AG09319 (cell line): ENCODE measurements around the gene NPAS1.

Experiments
- DNase-seq: peaks from one replicate; pipeline ENCODE4 v3.0.0-alpha.2; 2010; ENCODE audit warnings: low read depth; ENCODE audit errors: extremely low read depth
- CTCF ChIP-seq: IDR thresholded peaks from 2 replicates; pipeline ENCODE4 v1.5.1; 2011; ENCODE audit warnings: low read depth, mild to moderate bottlenecking, inconsistent platforms, low read length, moderate library complexity

The NPAS1 gene

GRCh38 chr19:46992699-46993535, 26.7 kb upstream of the NPAS1 start:
- DNase-seq = no peak
- TF ChIP-seq CTCF = no peak

GRCh38 chr19:46993622-46994021, 26.0 kb upstream of the NPAS1 start:
- no peak for DNase-seq
- no peak for TF ChIP-seq CTCF

- no peak for DNase-seq
- no peak for TF ChIP-seq CTCF
These were observed 25.4 kb upstream of the NPAS1 start for GRCh38 chr19:46994141-46994686.

GRCh38 chr19:46995492-46995891, 24.1 kb upstream of the NPAS1 start:
- no peak for TF ChIP-seq CTCF
- DNase-seq = no peak

- DNase-seq = no peak
- TF ChIP-seq CTCF = no peak
These were observed 21.1 kb upstream of the NPAS1 start for GRCh38 chr19:46998445-46999125.

GRCh38 chr19:46999377-46999776, 20.3 kb upstream of the NPAS1 start:
- no peak for DNase-seq
- no peak for TF ChIP-seq CTCF

GRCh38 chr19:46999878-47000277, 19.8 kb upstream of the NPAS1 start:
- TF ChIP-seq CTCF = no peak
- no peak for DNase-seq
